Measurements from ENCODE around the gene SPATA19.

SPATA19 gene

DNA sequence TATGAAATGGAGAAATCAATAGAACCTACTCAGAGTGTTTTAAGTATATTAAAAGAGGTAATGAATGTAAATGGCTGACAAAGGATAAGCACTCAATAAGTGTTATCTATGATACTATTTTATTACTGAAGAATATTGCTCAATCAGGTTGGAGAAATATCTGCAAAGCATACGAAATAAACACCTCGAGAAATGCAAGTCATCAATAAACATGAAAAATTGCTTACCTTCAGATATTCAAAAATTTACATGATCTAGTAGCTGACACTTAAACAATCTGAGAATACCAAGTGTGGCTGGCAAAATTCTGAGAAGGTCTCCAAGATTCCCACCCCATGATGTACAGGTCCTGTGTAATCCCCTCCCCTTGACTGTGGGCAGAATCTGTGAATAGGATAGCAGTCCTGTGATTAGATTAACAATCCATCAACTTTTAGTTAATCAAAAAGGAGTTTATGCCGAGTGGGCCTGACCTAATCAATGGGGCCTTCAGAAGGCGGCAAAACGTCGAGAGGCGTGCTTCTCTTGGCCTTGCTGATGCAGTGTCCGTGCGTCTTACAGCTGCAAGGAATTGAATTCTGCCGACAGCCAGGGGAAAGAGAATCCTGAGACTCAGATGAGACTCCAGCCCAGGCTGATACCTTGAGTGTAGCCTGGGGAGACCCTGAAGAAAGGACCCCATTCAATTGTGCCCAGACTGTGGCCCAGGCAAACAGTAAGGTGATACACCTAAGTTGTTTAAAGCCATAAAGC lies 49.1 kb downstream of the SPATA19 start:
- CTCF ChIA-PET = no interaction called here

DNA sequence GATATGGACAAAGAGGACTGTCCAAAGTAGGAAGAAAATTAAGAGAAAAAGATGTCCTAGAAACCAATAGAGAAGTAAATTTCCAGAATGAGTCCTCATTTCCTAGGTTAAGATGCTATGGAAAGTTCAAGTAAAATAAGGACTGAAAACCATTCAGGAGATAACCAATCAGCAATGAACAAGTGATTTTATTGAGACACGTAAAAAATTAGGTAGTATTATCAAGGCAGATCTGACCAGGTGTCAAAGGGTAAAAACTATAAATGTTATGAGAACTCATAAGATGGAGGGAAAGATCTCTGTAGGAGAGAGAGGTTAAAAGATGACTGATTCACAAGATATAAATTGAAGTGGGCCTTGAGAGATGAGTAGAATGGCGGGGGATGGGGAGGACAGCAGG lies 50.2 kb downstream of the SPATA19 start:
- CTCF ChIA-PET = no interaction called here
- no peak overlapping the region for H3K4me3 Mint-ChIP-seq
- peaks cover 10% of the 10 kb centered on the region for H3K27me3 Mint-ChIP-seq
- no peaks in the 10 kb centered on the region for H3K4me1 Mint-ChIP-seq
- no peak for DNase-seq
- peaks cover 15% of the 10 kb centered on the region for H3K9me3 Mint-ChIP-seq
- H3K36me3 Mint-ChIP-seq = no peaks in the 10 kb centered on the region
- no peak overlapping the region for H3K27ac Mint-ChIP-seq

More for the DNA sequence above, 49.1 kb downstream of the SPATA19 start:
- H3K9me3 Mint-ChIP-seq = peaks cover 15% of the 10 kb centered on the region
- DNase-seq = no peak
- no peaks in the 10 kb centered on the region for H3K4me1 Mint-ChIP-seq
- no peaks in the 10 kb centered on the region for H3K36me3 Mint-ChIP-seq
- H3K4me3 Mint-ChIP-seq = no peak overlapping the region
- H3K27me3 Mint-ChIP-seq = no peaks in the 10 kb centered on the region
- H3K27ac Mint-ChIP-seq = no peak overlapping the region

DNA sequence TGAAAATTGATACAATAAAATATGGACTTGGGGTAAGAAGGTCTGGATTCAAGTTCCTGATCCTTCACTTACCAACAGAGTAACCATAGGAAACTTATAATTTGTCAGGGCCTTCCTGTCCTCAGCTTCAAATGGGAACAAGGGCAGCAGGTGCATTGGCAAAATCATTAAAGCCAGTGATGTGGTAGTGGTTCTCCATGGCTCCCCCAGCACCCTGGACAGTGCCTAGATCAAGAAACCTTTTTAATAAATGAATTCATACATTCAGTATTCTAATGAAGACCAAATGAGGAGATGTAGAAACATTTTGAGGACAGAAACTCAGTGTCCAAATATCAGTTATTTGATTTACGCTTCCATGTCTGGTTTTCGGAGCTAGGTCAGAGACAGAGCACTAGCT lies 51.1 kb downstream of the SPATA19 start:
- Mint-ChIP-seq H3K36me3 (no peaks in the 10 kb centered on the region), H3K9me3 (peaks cover 15% of the 10 kb centered on the region), H3K27me3 (peaks cover 10% of the 10 kb centered on the region), H3K4me3 (no peak overlapping the region), H3K4me1 (no peaks in the 10 kb centered on the region), H3K27ac (no peak overlapping the region)
- CTCF ChIA-PET = no interaction called here
- DNase-seq = no peak

DNA sequence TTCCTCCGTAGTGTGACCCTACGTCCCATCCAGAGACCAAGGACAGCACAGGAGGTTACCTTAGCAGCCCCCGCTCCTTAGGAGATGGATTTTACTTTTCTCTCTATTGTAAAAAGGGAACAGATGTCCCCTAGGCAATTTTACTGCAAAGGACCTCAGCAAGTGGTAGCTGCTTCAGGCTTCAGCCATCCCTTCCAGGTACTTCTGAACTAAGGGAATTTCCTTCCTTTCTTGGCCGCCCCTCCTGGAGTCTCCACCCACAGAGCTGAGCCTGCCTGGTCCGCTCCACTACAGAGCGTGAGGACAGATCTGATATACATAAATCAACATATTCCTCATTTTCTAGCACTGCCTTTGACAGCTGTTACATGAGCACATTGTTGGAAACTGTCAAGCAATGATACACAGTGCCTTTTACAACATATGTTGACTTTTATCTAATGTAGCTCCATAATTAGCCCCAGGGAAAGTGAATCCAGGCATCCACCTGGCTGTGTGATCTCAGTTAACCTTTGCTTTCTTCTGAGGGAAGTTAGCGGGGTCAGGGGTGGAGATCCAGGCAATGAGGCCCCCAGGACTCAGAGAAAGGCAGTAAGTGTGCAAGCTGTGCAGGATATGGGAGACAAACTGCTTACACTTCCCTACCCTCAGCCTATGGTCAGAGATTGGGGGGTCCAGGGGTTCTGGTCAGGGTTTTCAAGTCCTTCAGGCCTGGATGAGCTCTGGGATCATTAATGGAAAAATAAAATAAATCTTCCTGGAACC lies 51.9 kb downstream of the SPATA19 start:
- Mint-ChIP-seq H3K9me3 (peaks cover 15% of the 10 kb centered on the region), H3K27ac (no peak overlapping the region), H3K4me1 (no peaks in the 10 kb centered on the region), H3K4me3 (no peak overlapping the region), H3K27me3 (peaks cover 15% of the 10 kb centered on the region), H3K36me3 (no peaks in the 10 kb centered on the region)
- CTCF ChIA-PET = no interaction called here
- no peak for DNase-seq

DNA sequence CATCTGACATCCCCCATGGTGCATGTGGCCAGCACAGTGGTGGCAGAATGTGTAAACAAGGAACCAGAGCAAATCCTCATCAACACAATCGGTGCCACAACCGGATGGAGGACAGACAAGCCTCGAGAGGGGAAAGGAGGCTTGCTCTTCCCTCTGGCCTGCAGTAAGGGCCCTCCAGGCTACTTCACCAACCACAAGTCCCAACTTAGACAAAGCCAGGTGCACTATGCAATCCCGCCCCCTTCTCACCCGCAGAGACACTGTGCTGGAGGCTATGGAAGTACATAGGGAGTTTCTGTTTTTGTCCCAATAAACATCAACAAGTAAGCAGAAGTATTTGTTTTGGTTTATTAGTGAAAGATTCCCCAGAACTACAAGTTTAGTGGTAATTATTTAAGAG lies 54.3 kb downstream of the SPATA19 start:
- no peaks in the 10 kb centered on the region for H3K4me1 Mint-ChIP-seq
- H3K27ac Mint-ChIP-seq = no peak overlapping the region
- no peak for DNase-seq
- peaks cover 30% of the 10 kb centered on the region for H3K27me3 Mint-ChIP-seq
- CTCF ChIA-PET = interaction anchor here (0.6 kb wide), 1 partner anchor 718 kb away, joined by 3 read pairs; no protein-coding TSS in a partner anchor
- peaks cover 15% of the 10 kb centered on the region for H3K9me3 Mint-ChIP-seq
- no peak overlapping the region for H3K4me3 Mint-ChIP-seq
- no peaks in the 10 kb centered on the region for H3K36me3 Mint-ChIP-seq

Measured in activated naive CD4-positive, alpha-beta T cell treated with anti-CD3 and anti-CD28 coated beads, Interleukin-2, amount 10 ng/mL, durations not matched to agents 7 days and 5 days (primary cell).